CD4-positive, CD25-positive, alpha-beta regulatory T cell (primary cell): ENCODE measurements around the gene LRP10. TPM values are rescaled to one million over a fixed set of nuclear protein-coding genes. Genes with fewer than 3 reads are reported as not detected.

Experiments
- ATAC-seq, 2 donors: fragments of 150-1000 bp; cut with Tn5 transposase; one replicate each; pipeline ENCODE4 v1.10.0; 2021; ENCODE audit warnings: low read depth in 2 of 2, moderate number of reproducible peaks in 2 of 2, moderate library complexity in 1 of 2
- DNase-seq, 3 donors: peaks; one replicate each; pipeline versions ENCODE4 v3.0.0 to v3.0.0-alpha.2; 2012 to 2022; ENCODE audit warnings: mixed read lengths in 1 of 3
- H3K27ac ChIP-seq: one replicate; pipeline ENCODE4 v1.7.0; 2013; ENCODE audit warnings: mild to moderate bottlenecking, low read length; ENCODE audit not compliant: insufficient read depth, poor library complexity, severe bottlenecking
- H3K27me3 ChIP-seq: one replicate; pipeline ENCODE4 v1.7.0; 2013; ENCODE audit warnings: low read length; ENCODE audit not compliant: control insufficient read depth, insufficient read depth
- H3K36me3 ChIP-seq: one replicate; pipeline ENCODE4 v1.7.0; 2013; ENCODE audit warnings: mild to moderate bottlenecking, low read length, moderate library complexity; ENCODE audit not compliant: control insufficient read depth, insufficient read depth
- H3K4me1 ChIP-seq: 2 replicates; pipeline ENCODE4 v1.7.0; 2013; ENCODE audit warnings: mild to moderate bottlenecking, low read length; ENCODE audit not compliant: insufficient read depth, control insufficient read depth, poor library complexity, severe bottlenecking
- H3K4me3 ChIP-seq: one replicate; pipeline ENCODE4 v1.7.0; 2013; ENCODE audit warnings: low read depth, mild to moderate bottlenecking, low read length, moderate library complexity
- H3K9me3 ChIP-seq, 2 experiments: 1 replicate in 1 of 2; 2 replicates in 1 of 2; pipeline ENCODE4 v1.7.0; 2013; ENCODE audit warnings: low read length in 2 of 2, mild to moderate bottlenecking in 1 of 2, moderate library complexity in 1 of 2; ENCODE audit not compliant: control insufficient read depth in 2 of 2
- H3K27ac Mint-ChIP-seq, 3 donors: one replicate each; pipeline ENCODE4 v1.8.0; 2020 to 2022; ENCODE audit warnings: mild to moderate bottlenecking in 3 of 3, mixed read lengths in 3 of 3, moderate library complexity in 2 of 3
- H3K27me3 Mint-ChIP-seq: one replicate; pipeline ENCODE4 v1.8.0; 2022; ENCODE audit warnings: mild to moderate bottlenecking, mixed read lengths
- H3K36me3 Mint-ChIP-seq: one replicate; pipeline ENCODE4 v1.8.0; 2020; ENCODE audit warnings: mixed read lengths
- H3K4me1 Mint-ChIP-seq, 4 donors: one replicate each; pipeline ENCODE4 v1.8.0; 2020 to 2022; ENCODE audit warnings: mixed read lengths in 4 of 4, mild to moderate bottlenecking in 1 of 4
- H3K4me3 Mint-ChIP-seq, 4 donors: one replicate each; pipeline ENCODE4 v1.8.0; 2020 to 2022; ENCODE audit warnings: mild to moderate bottlenecking in 4 of 4, mixed read lengths in 4 of 4, moderate library complexity in 3 of 4
- H3K9me3 Mint-ChIP-seq, 7 donors: one replicate each; pipeline ENCODE4 v1.8.0; 2020 to 2022; ENCODE audit warnings: mixed read lengths in 7 of 7, mild to moderate bottlenecking in 3 of 7, moderate library complexity in 2 of 7
- polyA plus RNA-seq, 4 donors: library from polyadenylated mRNA; unstranded; fragments of 300-500 nt; fragmentation: Illumina TruSeq; gene quantifications; one replicate each; pipeline ENCODE4 v1.2.3, GENCODE V29; 2021
- total RNA-seq: library from RNA; stranded (reverse); gene quantifications from one replicate; pipeline ENCODE4 v1.2.3, GENCODE V29; 2022

The LRP10 gene
- total and polyA plus RNA-seq, 5 donors from 2014 or later, result 78.7 to 111 (median 93.0) TPM

DNA sequence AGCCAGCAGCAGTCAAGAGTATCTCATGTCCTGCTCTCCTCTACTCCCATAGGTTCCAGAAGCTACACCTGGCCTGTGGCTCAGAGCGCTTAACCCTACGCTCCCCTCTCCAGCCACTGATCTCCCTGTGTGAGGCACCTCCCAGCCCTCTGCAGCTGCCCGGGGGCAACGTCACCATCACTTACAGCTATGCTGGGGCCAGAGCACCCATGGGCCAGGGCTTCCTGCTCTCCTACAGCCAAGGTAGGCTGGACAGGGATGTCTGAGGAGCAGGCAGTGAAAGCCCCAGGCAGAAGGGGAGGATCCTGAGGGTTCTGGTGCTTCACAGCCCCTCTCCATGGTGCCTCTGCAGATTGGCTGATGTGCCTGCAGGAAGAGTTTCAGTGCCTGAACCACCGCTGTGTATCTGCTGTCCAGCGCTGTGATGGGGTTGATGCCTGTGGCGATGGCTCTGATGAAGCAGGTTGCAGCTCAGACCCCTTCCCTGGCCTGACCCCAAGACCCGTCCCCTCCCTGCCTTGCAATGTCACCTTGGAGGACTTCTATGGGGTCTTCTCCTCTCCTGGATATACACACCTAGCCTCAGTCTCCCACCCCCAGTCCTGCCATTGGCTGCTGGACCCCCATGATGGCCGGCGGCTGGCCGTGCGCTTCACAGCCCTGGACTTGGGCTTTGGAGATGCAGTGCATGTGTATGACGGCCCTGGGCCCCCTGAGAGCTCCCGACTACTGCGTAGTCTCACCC, 3.6 kb downstream of the LRP10 start:
- Histone ChIP-seq H3K36me3 (peaks cover 65% of the 10 kb centered on the region), H3K27ac (peak overlapping the region; percentile 23), H3K4me1 (peaks cover 45% of the 10 kb centered on the region), H3K27me3 (no peaks in the 10 kb centered on the region), H3K9me3 (no peaks in the 10 kb centered on the region), H3K4me3 (no peak overlapping the region)
- H3K9me3 Mint-ChIP-seq, result peaks cover 0 to 3% (median 0%) of the 10 kb centered on the region in 7 donors
- peak overlapping the region in 2 of 3 donors; percentile 60 to 65 for H3K27ac Mint-ChIP-seq
- DNase-seq, result no peak
- H3K4me3 Mint-ChIP-seq, result peak overlapping the region in 3 of 4 donors; percentile 35 to 82 (median 78)
- H3K4me1 Mint-ChIP-seq, result peaks cover 11 to 57% (median 24%) of the 10 kb centered on the region in 4 donors
- no peak for ATAC-seq
- peaks cover 35% of the 10 kb centered on the region for H3K36me3 Mint-ChIP-seq
- peaks cover 4% of the 10 kb centered on the region for H3K27me3 Mint-ChIP-seq

DNA sequence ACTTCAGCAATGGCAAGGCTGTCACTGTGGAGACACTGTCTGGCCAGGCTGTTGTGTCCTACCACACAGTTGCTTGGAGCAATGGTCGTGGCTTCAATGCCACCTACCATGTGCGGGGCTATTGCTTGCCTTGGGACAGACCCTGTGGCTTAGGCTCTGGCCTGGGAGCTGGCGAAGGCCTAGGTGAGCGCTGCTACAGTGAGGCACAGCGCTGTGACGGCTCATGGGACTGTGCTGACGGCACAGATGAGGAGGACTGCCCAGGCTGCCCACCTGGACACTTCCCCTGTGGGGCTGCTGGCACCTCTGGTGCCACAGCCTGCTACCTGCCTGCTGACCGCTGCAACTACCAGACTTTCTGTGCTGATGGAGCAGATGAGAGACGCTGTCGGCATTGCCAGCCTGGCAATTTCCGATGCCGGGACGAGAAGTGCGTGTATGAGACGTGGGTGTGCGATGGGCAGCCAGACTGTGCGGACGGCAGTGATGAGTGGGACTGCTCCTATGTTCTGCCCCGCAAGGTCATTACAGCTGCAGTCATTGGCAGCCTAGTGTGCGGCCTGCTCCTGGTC, 4.3 kb downstream of the LRP10 start:
- H3K4me1 Mint-ChIP-seq, result peaks cover 8 to 51% (median 18%) of the 10 kb centered on the region in 4 donors
- peaks cover 0 to 1% (median 0%) of the 10 kb centered on the region in 7 donors for H3K9me3 Mint-ChIP-seq
- H3K27ac ChIP-seq, result no peak overlapping the region
- H3K4me3 Mint-ChIP-seq, result peak overlapping the region in 2 of 4 donors; percentile 59 to 82
- no peaks in the 10 kb centered on the region for H3K9me3 ChIP-seq
- H3K27ac Mint-ChIP-seq, result peak overlapping the region in 1 of 3 donors; percentile 42
- peaks cover under 1% of the 10 kb centered on the region for H3K27me3 Mint-ChIP-seq
- no peak overlapping the region for H3K4me3 ChIP-seq
- peaks cover 38% of the 10 kb centered on the region for H3K4me1 ChIP-seq
- DNase-seq (no peak), ATAC-seq (no peak)
- peaks cover 65% of the 10 kb centered on the region for H3K36me3 ChIP-seq
- H3K36me3 Mint-ChIP-seq, result peaks cover 35% of the 10 kb centered on the region
- H3K27me3 ChIP-seq, result no peaks in the 10 kb centered on the region

DNA sequence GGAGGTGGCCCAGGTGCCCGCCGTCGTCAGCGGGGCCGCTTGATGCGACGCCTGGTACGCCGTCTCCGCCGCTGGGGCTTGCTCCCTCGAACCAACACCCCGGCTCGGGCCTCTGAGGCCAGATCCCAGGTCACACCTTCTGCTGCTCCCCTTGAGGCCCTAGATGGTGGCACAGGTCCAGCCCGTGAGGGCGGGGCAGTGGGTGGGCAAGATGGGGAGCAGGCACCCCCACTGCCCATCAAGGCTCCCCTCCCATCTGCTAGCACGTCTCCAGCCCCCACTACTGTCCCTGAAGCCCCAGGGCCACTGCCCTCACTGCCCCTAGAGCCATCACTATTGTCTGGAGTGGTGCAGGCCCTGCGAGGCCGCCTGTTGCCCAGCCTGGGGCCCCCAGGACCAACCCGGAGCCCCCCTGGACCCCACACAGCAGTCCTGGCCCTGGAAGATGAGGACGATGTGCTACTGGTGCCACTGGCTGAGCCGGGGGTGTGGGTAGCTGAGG, 5.5 kb downstream of the LRP10 start:
- Mint-ChIP-seq H3K36me3 (peaks cover 35% of the 10 kb centered on the region), H3K4me3 (no peak overlapping the region), H3K9me3 (no peaks in the 10 kb centered on the region), H3K4me1 (peaks cover 6 to 50% (median 18%) of the 10 kb centered on the region in 4 donors), H3K27ac (no peak overlapping the region), H3K27me3 (no peaks in the 10 kb centered on the region)
- no peak overlapping the region for H3K4me3 ChIP-seq
- peaks cover 30% of the 10 kb centered on the region for H3K4me1 ChIP-seq
- H3K27me3 ChIP-seq, result no peaks in the 10 kb centered on the region
- no peaks in the 10 kb centered on the region for H3K9me3 ChIP-seq
- peaks cover 65% of the 10 kb centered on the region for H3K36me3 ChIP-seq
- DNase-seq (no peak), ATAC-seq (no peak)
- H3K27ac ChIP-seq, result peak overlapping the region; percentile 10

DNA sequence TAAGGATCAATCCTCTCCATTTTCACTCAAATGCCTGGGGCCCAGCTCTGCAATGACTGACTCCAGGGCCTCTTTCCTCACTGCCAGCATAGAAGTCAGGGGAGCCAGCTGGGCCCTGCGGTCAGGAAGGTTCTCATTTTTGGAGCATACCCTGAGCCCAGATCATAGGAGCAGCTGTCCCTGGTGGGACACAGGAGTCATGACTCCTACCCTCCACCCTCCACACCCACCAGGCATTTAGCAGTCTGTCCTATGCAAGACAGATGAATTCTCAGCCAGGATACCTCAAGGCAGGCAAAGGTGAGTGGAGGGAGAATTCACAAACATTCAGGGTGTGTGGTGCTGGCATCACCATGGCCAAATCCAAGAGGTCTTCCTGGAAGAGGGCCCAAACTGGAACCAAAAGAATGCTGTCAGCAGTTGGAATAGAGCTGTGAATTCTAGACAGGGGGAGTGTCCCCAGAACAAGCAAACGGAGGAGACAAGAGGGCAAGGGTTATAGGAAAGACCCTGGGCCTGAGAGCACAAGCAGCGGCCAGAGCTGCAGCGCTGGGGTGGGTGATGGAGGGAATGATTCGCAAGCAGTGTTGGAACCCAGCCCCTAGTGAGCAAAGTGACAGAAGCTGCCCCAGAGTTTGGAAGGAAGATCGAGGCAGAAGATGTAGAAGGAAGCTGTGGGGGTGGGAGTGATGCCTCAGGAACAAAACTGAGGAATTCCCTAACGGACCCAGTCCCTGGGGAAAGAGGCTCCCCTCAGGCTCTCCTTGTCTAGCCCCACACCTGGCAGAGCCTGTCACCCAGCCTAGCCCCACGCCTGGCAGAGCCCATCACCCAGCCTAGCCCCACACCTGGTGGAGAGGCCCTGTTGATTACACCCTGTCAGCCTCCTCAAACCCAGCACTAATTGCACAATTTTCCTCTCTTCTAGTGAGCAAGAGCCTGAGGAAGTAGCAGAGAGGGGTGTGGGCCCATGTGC, 7.0 kb downstream of the LRP10 start:
- Mint-ChIP-seq H3K27me3 (no peaks in the 10 kb centered on the region), H3K9me3 (no peaks in the 10 kb centered on the region), H3K4me3 (peak overlapping the region in 1 of 4 donors; percentile 35), H3K4me1 (peaks cover 0 to 48% (median 14%) of the 10 kb centered on the region in 4 donors), H3K36me3 (peaks cover 29% of the 10 kb centered on the region), H3K27ac (peak overlapping the region in 2 of 3 donors; percentile 65 to 84)
- no peaks in the 10 kb centered on the region for H3K9me3 ChIP-seq
- H3K27me3 ChIP-seq, result no peaks in the 10 kb centered on the region
- peaks cover 61% of the 10 kb centered on the region for H3K36me3 ChIP-seq
- ATAC-seq (no peak), DNase-seq (no peak)
- peaks cover 20% of the 10 kb centered on the region for H3K4me1 ChIP-seq
- no peak overlapping the region for H3K27ac ChIP-seq
- H3K4me3 ChIP-seq, result no peak overlapping the region

DNA sequence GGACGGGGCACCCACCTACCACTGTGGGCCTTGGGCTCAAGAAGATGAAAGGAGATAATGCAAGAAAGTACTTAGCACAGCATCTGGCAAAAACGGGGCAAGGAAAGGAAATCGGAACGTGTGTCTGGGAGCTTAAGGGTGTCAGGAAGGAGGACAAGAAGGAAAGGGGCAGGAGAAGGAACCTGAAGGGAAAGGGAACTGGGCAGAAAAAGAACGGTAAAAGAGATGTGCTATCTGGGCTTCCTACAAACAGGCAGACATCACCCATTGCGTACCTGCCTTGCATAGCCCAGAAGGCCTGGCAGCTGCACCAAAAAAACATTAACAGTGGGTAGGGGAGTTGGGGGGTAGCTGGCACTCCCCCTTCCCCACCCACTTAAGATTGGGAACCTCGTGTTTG, 10.5 kb downstream of the LRP10 start:
- peaks cover 0 to under 1% (median 0%) of the 10 kb centered on the region in 7 donors for H3K9me3 Mint-ChIP-seq
- H3K4me3 ChIP-seq, result no peak overlapping the region
- ATAC-seq (no peak), DNase-seq (no peak)
- peaks cover 13% of the 10 kb centered on the region for H3K4me1 ChIP-seq
- H3K27me3 Mint-ChIP-seq, result no peaks in the 10 kb centered on the region
- peaks cover 28% of the 10 kb centered on the region for H3K36me3 ChIP-seq
- no peaks in the 10 kb centered on the region for H3K27me3 ChIP-seq
- H3K36me3 Mint-ChIP-seq, result peaks cover 21% of the 10 kb centered on the region
- no peak overlapping the region for H3K27ac ChIP-seq
- H3K4me3 Mint-ChIP-seq, result peak overlapping the region in 1 of 4 donors; percentile 4
- peaks cover under 1 to 53% (median 18%) of the 10 kb centered on the region in 4 donors for H3K4me1 Mint-ChIP-seq
- H3K9me3 ChIP-seq, result no peaks in the 10 kb centered on the region
- peak overlapping the region in 1 of 3 donors; percentile 81 for H3K27ac Mint-ChIP-seq

DNA sequence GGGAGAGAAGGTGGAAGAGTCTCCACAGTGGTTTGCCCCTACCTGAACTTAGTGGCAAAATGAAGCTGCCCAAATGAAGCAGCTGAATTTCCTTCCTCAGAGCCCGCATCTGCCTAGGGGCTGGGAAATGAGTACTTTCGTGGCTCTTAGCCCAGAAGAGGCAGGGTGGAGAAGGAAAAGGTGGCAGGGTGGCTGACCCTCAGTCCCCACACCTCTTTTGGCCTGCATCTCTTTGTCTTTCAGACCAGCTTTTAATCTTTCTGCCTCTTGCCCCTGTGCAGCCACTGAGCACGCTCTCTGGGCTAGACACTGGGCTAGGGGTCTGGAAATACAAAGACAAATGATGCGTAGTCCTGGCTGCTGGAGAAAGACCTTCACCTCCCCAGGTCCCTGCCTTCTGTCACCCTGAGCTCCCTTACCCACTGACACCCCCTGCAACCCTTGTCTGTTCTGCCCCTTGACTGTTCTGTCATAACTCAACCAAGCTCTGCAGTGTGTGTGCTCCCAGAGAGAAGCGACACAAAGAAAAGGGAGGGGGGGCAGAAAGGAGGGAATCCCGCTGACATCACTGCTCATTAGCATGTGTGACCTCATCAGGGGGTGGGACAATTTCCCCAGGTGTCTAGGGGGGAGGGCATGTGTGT, 11.1 kb downstream of the LRP10 start:
- peaks cover 19% of the 10 kb centered on the region for H3K36me3 Mint-ChIP-seq
- Histone ChIP-seq H3K4me1 (peaks cover 18% of the 10 kb centered on the region), H3K27me3 (no peaks in the 10 kb centered on the region), H3K27ac (no peak overlapping the region), H3K36me3 (peaks cover 22% of the 10 kb centered on the region), H3K9me3 (no peaks in the 10 kb centered on the region), H3K4me3 (no peak overlapping the region)
- DNase-seq (peak in 1 of 3 donors; percentile 38), ATAC-seq (no peak)
- peak overlapping the region in 2 of 4 donors; percentile 4 to 76 for H3K4me3 Mint-ChIP-seq
- H3K27me3 Mint-ChIP-seq, result no peaks in the 10 kb centered on the region
- peak overlapping the region in 2 of 3 donors; percentile 63 to 98 for H3K27ac Mint-ChIP-seq
- H3K4me1 Mint-ChIP-seq, result peaks cover 5 to 56% (median 23%) of the 10 kb centered on the region in 4 donors
- H3K9me3 Mint-ChIP-seq, result peaks cover 0 to 1% (median 0%) of the 10 kb centered on the region in 7 donors
